HG03095 (cell line): ENCODE data around the gene NSD2.
"Not testable (repeated sequence)": the region's sequence is repeated elsewhere in the genome, so short reads cannot be mapped to it uniquely, and the experiment has no call there.

Source experiments
- ATAC-seq: cut with Tn5 transposase; IDR thresholded peaks from one replicate; pipeline ENCODE4 v1.9.1; 2021; ENCODE audit warnings: moderate library complexity; ENCODE audit not compliant: unreplicated experiment

NSD2 gene

GRCh38 chr4:1993718-1994516 lies 122.7 kb downstream of the NSD2 start:
- not testable (repeated sequence) for ATAC-seq

DNA sequence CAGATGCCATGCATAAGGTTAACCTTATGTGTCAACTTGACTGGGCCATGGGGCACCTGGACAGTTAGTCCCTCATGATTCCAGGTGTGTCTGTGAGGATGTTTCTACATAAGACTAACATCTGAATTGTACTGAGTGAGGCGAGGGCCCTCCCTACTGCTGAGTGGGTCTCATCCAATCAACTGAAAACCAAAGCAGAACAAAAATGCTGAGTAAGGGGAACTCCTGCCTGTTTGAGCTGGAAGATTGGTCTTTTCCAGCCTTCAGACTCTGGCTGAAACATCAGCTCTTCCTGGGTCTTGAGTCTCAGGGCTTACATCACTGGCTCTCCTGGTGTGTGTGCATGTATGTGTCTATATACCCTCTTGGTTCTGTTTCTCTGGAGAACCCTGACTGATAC lies 123.7 kb downstream of the NSD2 start:
- ATAC-seq, result no peak

DNA sequence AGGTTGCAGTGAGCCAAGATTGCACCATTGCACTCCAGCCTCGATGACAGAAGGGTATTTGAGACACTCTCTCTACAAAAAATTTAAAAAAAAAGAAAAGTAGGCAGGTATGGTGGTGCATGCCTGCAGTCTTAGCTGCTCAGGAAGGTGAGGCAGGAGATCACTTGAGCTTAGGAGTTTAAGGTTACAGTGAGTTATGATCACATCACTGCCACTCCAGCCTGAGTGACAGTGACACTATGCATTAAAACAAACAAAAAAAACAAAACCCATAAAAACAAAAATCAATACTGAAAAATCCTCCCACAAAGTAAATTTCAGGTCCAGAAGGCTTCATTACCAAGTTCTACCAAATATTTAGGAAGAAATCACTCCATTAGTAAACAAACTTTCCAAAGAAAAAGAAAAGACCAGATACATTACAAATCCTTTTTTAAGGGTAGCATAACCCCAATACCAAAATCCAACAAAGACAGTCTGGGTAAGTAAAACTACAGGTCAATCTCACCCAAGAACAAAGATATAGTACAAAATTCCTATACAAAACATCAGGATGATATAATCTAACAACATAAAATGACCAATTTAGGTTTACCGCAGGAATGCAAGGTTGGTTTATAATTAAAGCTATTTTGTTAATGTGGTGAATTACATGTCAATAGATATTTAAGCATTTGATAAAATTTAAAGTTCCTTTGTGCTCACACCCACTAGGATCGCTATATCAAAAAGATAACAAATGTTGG lies 125.8 kb downstream of the NSD2 start:
- no peak for ATAC-seq

GRCh38 chr4:1997712-1998111 lies 126.5 kb downstream of the NSD2 start:
- no peak for ATAC-seq

DNA sequence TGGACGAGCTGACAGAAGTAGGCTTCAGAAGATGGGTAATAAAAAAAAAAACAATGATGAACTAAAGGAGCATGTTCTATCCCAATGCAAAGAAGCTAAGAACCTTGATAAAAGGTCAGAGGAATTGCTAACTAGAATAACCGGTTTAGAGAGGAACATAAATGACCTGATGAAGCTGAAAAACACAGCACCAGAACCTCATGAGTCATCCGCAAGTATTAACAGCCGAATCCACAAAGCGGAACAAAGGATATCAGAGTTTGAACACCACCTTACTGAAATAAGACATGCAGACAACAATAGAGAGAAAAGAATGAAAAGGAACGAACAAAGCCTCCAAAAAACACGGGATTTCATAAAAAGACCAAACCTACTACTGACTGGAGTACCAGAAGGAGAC lies 127.1 kb downstream of the NSD2 start:
- ATAC-seq, result no peak

- ATAC-seq, result not testable (repeated sequence)
Measured at GRCh38 chr4:1999308-1999707, 128.1 kb downstream of the NSD2 start.

- ATAC-seq, result not testable (repeated sequence)
Measured at GRCh38 chr4:2003361-2003760, 132.2 kb downstream of the NSD2 start.

DNA sequence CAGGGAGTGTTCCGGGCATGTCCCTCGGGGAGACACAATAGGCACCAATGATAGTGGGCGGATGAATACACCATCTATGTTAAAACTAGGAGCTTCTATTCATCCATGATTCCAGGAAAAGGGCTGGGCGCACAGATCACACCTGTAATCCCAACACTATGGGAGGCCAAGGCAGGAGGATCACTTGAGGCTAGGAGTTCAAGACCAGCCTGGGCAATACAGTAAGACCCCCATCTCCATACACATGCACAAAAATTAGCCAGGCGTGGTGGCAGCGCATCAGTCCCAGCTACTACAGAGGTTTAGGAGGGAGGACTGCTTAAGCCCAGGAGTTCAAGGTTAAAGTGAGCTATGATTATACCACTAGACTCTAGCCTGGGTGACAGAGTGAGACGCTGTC lies 135.2 kb downstream of the NSD2 start:
- ATAC-seq, result no peak

GRCh38 chr4:2006956-2007653 lies 135.9 kb downstream of the NSD2 start:
- no peak for ATAC-seq

GRCh38 chr4:2007804-2008670 lies 136.8 kb downstream of the NSD2 start:
- ATAC-seq, result no peak

DNA sequence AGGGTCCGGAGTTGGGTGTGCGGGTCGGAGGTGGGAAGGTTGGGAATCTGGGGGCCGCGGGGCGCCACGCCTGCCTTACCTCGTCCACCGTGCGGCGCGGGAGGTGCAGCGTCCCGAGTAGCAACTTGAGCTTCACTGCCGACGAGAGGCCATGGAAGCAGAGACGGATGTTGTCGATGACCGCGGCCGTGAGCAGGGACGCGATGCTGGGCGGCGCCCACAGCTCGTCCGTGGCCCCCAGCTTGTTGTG lies 137.4 kb downstream of the NSD2 start:
- no peak for ATAC-seq

GRCh38 chr4:2008921-2009650 lies 137.9 kb downstream of the NSD2 start, which contains the start of gene NELFA:
TSS of gene NELFA (minus strand) at chr4:2008974. CDS start at chr4:2008959, 15 bp downstream.
- ATAC-seq, result peak; percentile 72

DNA sequence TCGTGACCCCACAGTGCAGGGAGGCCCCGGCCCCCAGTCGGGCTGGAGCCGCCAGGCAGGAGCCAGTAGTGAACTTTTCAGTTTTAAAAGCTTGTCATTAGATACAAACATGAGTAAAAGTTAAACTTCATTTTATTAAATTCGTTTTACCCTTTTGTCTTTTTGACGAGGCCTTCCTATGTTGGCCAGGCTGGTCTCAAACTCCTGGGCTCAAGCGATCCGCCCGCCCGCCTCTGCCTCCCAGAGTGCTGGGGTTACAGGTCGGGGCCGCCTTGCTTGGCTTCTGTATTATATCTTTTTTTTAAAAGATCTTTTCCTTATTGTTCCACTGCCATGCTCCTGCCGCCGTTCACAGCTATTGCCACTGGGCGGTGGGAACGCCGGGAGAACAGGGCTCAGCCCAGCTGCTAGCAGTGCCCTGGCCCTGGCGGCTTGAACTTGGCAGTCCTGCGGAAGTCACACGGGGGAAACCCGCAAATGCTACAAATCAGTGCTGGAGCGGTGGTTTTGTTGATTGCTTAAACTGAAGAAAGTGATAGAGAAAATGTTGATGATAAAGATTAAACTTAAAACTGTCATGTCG lies 138.5 kb downstream of the NSD2 start:
- peak; percentile 22 for ATAC-seq

- no peak for ATAC-seq
Measured at GRCh38 chr4:2011583-2011982, 140.4 kb downstream of the NSD2 start.

GRCh38 chr4:2015008-2015407 lies 143.8 kb downstream of the NSD2 start:
- ATAC-seq, result no peak

DNA sequence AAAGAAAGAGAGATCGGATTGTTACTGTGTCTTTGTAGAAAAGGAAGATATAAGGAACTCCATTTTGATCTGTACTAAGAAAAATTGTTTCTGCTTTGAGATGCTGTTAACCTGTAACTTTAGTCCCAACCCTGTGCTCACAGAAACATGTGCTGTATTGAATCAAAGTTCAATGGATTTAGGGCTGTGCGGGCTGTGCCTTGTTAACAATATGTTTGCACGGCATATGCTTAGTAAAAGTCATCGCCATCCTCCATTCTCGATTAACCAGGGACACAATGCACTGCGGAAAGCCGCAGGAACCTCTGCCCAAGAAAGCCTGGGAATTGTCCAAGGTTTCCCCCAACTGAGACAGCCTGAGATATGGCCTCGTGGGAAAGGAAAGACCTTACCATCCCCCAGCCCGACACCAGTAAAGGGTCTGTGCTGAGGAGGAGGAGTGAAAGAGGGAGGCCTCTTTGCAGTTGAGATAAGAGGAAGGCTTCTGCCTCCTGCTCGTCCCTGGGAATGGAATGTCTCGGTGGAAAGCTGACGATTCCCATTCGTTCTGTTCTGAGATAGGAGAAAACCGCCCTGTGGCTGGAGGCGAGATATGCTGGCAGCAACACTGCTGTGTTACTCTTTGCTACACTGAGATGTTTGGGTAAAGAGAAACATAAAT lies 150.3 kb downstream of the NSD2 start:
- ATAC-seq, result not testable (repeated sequence)

DNA sequence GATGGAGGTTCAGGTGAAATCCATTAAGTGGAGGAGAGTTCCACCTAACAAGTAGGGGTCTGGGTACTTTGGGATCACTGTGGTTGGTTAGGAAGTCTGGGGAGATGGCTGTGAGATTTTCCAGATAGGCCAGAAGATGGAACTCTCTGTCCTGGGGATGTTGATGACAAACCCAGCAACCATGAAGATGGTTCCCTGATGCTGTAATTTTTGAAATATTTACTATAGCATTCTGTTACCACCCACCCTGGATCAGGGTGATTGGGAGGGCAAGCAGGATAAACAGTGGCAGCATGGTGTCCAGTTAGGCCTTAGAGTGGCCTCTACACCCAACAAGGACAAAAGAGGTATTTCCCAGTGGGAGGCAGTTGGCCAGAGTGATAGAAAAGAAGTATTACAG lies 153.5 kb downstream of the NSD2 start:
- ATAC-seq, result no peak

DNA sequence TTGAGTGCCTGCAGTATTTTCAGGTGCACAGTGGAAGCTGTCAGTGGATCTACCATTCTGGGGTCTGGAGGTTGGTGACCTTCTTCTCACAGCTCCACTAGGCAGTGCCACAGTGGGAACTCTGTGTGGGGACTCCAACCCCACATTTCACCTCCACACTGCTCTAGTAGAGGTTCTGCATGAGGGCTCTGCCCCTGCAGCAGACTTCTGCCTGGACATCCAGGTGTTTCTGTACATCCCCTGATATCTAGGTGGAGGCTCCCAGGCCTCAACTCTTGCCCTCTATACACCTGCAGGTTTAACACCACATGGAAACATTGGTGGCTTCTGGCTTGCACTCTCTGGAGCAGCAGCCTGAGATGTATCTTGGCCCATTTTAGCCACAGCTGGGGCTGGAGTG lies 154.6 kb downstream of the NSD2 start:
- ATAC-seq, result no peak

DNA sequence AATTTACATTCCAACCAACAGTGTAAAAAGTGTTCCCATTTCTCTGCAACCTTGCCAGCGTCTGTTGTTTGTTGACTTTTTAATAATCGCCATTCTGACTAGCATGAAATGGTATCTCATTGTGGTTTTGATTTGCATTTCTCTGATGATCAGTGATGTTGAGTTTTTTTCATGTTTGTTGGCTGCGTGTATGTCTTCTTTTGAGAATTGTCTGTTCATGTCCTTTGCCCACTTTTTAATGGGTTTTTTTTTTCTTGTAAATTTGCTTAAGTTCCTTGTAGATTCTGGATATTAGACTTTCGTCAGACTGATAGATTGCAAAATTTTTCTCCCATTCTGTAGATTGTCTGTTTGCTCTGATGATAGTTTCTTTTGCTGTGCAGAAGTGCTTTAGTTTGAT lies 155.9 kb downstream of the NSD2 start:
- ATAC-seq, result not testable (repeated sequence)
